Brain microvascular endothelial cell (primary cell): ENCODE data around the gene LUZP2.

Experiments
- DNase-seq: peaks from one replicate; pipeline ENCODE4 v3.0.0-alpha.2; 2020
- H3K27ac ChIP-seq: fragments of 250-450 bp; sonication (Bioruptor Pico); 2 replicates; pipeline ENCODE4 v1.5.1; 2020; ENCODE audit warnings: mild to moderate bottlenecking, moderate library complexity
- H3K27me3 ChIP-seq: fragments of 250-450 bp; sonication (Bioruptor Pico); replicated peaks from 2 replicates; pipeline ENCODE4 v1.5.1; 2020; ENCODE audit warnings: mild to moderate bottlenecking
- H3K36me3 ChIP-seq: fragments of 250-450 bp; sonication (Bioruptor Pico); replicated peaks from 2 replicates; pipeline ENCODE4 v1.5.1; 2020; ENCODE audit warnings: mild to moderate bottlenecking
- H3K4me3 ChIP-seq: 2 replicates; pipeline ENCODE4 v1.5.1; 2011; ENCODE audit warnings: low read depth, mild to moderate bottlenecking, control low read depth, low read length, moderate library complexity
- in situ Hi-C: cut with HindIII; loops from 2 replicates; pipeline ENCODE4 v1.10.0; 2017; ENCODE audit warnings: low sequenced_read_pairs, low pct_ligation_motif_present
- TF ChIP-seq, protein P1 (sequence below): IDR thresholded peaks from 2 replicates; pipeline ENCODE4 v1.5.1; 2011; ENCODE audit warnings: low read depth, mild to moderate bottlenecking, moderate library complexity, low read length, control low read depth, inconsistent platforms; ENCODE audit errors: missing control alignments

Gene LUZP2

DNA sequence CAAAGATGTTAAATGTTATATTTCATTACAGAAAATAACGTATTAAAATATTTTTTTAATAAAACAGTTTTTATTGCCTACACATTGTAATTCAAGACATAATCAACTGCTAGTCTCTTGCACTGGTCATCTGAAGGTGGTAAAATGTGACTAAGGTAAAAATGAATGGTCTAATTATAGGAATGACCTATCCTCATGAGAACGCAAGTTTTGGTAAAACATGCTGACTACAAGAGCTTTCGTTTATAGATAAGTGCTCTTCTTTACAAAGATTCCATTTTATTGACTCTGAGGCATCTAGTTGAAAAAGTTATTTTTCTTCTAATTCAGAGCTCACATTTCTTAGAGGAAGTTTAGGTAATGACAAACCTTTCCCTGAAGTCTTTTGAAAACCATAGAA is 27.3 kb downstream of the LUZP2 start:
- Histone ChIP-seq H3K27me3 (no peaks in the 10 kb centered on the region), H3K27ac (no peak overlapping the region), H3K4me3 (no peak overlapping the region), H3K36me3 (no peaks in the 10 kb centered on the region)
- in situ Hi-C loops = no loop called here
- TF ChIP-seq, protein P1, sequence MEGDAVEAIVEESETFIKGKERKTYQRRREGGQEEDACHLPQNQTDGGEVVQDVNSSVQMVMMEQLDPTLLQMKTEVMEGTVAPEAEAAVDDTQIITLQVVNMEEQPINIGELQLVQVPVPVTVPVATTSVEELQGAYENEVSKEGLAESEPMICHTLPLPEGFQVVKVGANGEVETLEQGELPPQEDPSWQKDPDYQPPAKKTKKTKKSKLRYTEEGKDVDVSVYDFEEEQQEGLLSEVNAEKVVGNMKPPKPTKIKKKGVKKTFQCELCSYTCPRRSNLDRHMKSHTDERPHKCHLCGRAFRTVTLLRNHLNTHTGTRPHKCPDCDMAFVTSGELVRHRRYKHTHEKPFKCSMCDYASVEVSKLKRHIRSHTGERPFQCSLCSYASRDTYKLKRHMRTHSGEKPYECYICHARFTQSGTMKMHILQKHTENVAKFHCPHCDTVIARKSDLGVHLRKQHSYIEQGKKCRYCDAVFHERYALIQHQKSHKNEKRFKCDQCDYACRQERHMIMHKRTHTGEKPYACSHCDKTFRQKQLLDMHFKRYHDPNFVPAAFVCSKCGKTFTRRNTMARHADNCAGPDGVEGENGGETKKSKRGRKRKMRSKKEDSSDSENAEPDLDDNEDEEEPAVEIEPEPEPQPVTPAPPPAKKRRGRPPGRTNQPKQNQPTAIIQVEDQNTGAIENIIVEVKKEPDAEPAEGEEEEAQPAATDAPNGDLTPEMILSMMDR = no peak
- no peak for DNase-seq

DNA sequence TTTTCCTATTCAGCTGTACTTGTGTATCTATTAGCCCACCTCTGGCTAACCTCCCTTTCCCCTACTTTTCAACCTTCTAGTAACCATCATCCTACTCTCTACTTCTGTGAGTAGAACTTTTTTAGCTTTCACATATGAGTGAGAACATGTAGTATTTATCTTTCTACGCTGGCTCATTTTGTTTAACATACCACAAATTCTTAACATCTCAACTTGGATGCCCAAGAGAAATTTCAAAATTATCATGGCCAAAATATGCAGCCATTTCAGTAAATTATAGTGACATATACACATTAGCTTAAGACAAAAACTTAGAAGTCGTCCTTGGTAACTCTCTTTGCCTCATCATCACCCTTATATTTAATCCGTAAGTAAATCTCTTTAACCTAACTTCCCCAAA is 34.7 kb downstream of the LUZP2 start:
- TF ChIP-seq, protein P1 = no peak
- Histone ChIP-seq H3K4me3 (no peak overlapping the region), H3K27ac (no peak overlapping the region), H3K36me3 (no peaks in the 10 kb centered on the region), H3K27me3 (no peaks in the 10 kb centered on the region)
- no peak for DNase-seq
- in situ Hi-C loops = no loop called here

DNA sequence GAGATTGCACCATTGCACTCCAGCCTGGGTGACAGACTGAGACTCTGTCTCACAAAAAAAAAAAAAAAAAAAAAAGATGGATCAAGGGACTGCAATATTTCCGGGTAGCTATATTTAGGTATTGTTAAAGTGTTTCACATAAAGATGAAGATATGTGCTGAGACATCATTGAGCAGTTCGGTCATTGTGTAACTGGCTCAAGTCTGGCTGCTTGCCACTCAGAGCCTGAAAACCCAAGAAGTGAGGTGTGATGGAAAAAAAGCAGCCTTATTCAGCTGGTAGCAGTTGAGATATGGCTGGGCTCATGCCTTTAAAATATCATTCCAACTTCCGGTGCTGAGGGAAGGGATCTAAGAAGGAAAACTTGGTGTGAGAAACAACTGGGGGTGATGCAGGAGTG is 46.9 kb downstream of the LUZP2 start:
- Histone ChIP-seq H3K27ac (no peak overlapping the region), H3K27me3 (no peaks in the 10 kb centered on the region), H3K36me3 (no peaks in the 10 kb centered on the region), H3K4me3 (no peak overlapping the region)
- TF ChIP-seq, protein P1 = no peak
- in situ Hi-C loops = no loop called here
- no peak for DNase-seq

DNA sequence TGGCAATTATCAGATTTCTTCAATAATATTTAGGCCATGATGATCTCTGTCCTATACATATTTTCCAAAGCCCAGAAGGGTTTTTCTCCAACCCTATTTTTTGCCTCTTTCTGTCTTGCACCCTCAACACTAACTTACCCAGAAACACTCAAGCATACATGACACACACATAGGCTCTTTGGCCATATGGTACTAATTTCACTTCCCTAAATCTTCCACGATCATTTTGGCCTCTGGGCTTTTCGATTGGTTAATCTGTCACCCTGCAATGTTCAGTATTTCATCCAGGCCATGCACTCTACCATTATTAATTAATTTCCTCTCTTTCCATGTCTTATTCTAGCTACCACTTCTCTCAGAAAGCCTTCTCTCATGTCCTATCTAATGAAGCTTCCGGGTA is 59.8 kb downstream of the LUZP2 start:
- Histone ChIP-seq H3K27ac (no peak overlapping the region), H3K36me3 (no peaks in the 10 kb centered on the region), H3K27me3 (no peaks in the 10 kb centered on the region), H3K4me3 (no peak overlapping the region)
- TF ChIP-seq, protein P1 = no peak
- DNase-seq = no peak
- in situ Hi-C loops = no loop called here

DNA sequence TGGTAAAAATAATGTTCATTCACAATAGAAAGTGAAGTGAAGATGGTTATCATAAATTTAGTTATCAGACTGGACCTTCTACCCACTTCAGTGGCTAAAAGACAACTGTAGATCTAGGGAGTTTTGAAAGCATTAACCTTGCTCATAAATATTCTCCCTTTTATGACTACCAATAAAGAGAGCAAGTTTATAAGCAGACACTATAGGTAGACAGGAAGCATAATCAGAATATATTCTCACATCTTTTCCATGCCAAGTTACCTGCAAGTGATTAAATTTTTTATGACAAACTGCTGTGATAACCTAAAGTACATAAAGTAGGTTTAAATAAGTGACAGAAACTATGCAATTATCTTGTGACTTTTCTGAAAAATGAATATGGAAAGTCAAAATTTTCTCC is 62.5 kb downstream of the LUZP2 start:
- no peak overlapping the region for H3K27ac ChIP-seq
- no peak overlapping the region for H3K4me3 ChIP-seq
- H3K27me3 ChIP-seq = no peaks in the 10 kb centered on the region
- TF ChIP-seq, protein P1 = no peak
- in situ Hi-C loops = no loop called here
- no peak for DNase-seq
- no peaks in the 10 kb centered on the region for H3K36me3 ChIP-seq

DNA sequence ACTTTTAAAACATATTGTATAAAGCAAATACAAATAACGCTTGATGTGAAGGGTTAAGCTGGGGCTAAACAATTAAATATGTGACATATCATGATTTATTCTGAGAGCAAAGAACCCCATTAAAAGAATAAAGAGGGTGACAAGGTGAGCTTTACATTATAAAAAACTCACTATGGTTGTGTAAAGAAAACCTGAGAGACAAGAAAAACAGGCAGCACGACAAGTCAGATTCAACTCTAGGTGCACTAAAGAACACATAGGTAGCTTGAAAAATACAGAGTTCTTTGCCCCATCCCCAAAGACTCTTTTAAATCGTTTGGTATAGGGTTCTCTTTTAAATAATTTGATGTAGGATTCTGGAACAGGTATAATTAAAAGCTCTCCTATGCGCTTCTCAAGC is 63.5 kb downstream of the LUZP2 start:
- Histone ChIP-seq H3K27me3 (no peaks in the 10 kb centered on the region), H3K27ac (no peak overlapping the region), H3K4me3 (no peak overlapping the region), H3K36me3 (no peaks in the 10 kb centered on the region)
- TF ChIP-seq, protein P1 = no peak
- no peak for DNase-seq
- in situ Hi-C loops = no loop called here
